Measurements from ENCODE around the gene ESPNL.

Gene ESPNL

GRCh38 chr2:238172439-238172838, 72.3 kb downstream of the ESPNL start:
- 94 to 96% methylated on average over 14 of the region's 14 CpGs for WGBS, 2 experiments (ENCODE audit: insufficient coverage in 2 of 2)
- H3K36me3 ChIP-seq (ENCODE audit: control insufficient read depth, insufficient read depth, low read length): peaks cover 86% of the 10 kb centered on the region

GRCh38 chr2:238173692-238174091, 73.6 kb downstream of the ESPNL start:
- H3K27ac ChIP-seq (ENCODE audit: low read depth, low read length, severe bottlenecking): no peak overlapping the region
- peaks cover 88% of the 10 kb centered on the region for H3K36me3 ChIP-seq (ENCODE audit: control insufficient read depth, insufficient read depth, low read length)
- peaks cover 21% of the 10 kb centered on the region for H3K4me1 ChIP-seq (ENCODE audit: control insufficient read depth, insufficient read depth, low read length, poor library complexity, severe bottlenecking)
- H3K9me3 ChIP-seq (ENCODE audit: control insufficient read depth, low read length): no peaks in the 10 kb centered on the region
- 83% methylated on average over 1 of the region's 2 CpGs; no CpG with 5 or more reads in 1 of the 2 experiments for WGBS, 2 experiments (ENCODE audit: insufficient coverage in 2 of 2)
- H3K4me3 ChIP-seq (ENCODE audit: extremely low read depth, insufficient read depth, low read length, poor library complexity, severe bottlenecking): no peak overlapping the region

More at GRCh38 chr2:238172439-238172838, 72.3 kb downstream of the ESPNL start:
- Histone ChIP-seq H3K4me3 (ENCODE audit: extremely low read depth, insufficient read depth, low read length, poor library complexity, severe bottlenecking) (no peak overlapping the region), H3K4me1 (ENCODE audit: control insufficient read depth, insufficient read depth, low read length, poor library complexity, severe bottlenecking) (peaks cover 21% of the 10 kb centered on the region), H3K9me3 (ENCODE audit: control insufficient read depth, low read length) (no peaks in the 10 kb centered on the region), H3K27ac (ENCODE audit: low read depth, low read length, severe bottlenecking) (no peak overlapping the region)

GRCh38 chr2:238174291-238174690, 74.2 kb downstream of the ESPNL start:
- H3K4me1 ChIP-seq (ENCODE audit: control insufficient read depth, insufficient read depth, low read length, poor library complexity, severe bottlenecking): peaks cover 17% of the 10 kb centered on the region
- H3K4me3 ChIP-seq (ENCODE audit: extremely low read depth, insufficient read depth, low read length, poor library complexity, severe bottlenecking): no peak overlapping the region
- no peaks in the 10 kb centered on the region for H3K9me3 ChIP-seq (ENCODE audit: control insufficient read depth, low read length)
- no peak overlapping the region for H3K27ac ChIP-seq (ENCODE audit: low read depth, low read length, severe bottlenecking)
- H3K36me3 ChIP-seq (ENCODE audit: control insufficient read depth, insufficient read depth, low read length): peaks cover 88% of the 10 kb centered on the region
- WGBS, 2 experiments (ENCODE audit: insufficient coverage in 2 of 2): 96 to 98% methylated on average over 8 of the region's 8 CpGs

GRCh38 chr2:238174701-238175100, 74.6 kb downstream of the ESPNL start:
- Histone ChIP-seq H3K27ac (ENCODE audit: low read depth, low read length, severe bottlenecking) (no peak overlapping the region), H3K4me3 (ENCODE audit: extremely low read depth, insufficient read depth, low read length, poor library complexity, severe bottlenecking) (no peak overlapping the region), H3K36me3 (ENCODE audit: control insufficient read depth, insufficient read depth, low read length) (peaks cover 88% of the 10 kb centered on the region), H3K9me3 (ENCODE audit: control insufficient read depth, low read length) (no peaks in the 10 kb centered on the region), H3K4me1 (ENCODE audit: control insufficient read depth, insufficient read depth, low read length, poor library complexity, severe bottlenecking) (peaks cover 13% of the 10 kb centered on the region)
- 95 to 97% methylated on average over 2 to 3 of the region's 3 CpGs for WGBS, 2 experiments (ENCODE audit: insufficient coverage in 2 of 2)

GRCh38 chr2:238176613-238177012, 76.5 kb downstream of the ESPNL start:
- no peak overlapping the region for H3K27ac ChIP-seq (ENCODE audit: low read depth, low read length, severe bottlenecking)
- H3K4me3 ChIP-seq (ENCODE audit: extremely low read depth, insufficient read depth, low read length, poor library complexity, severe bottlenecking): no peak overlapping the region
- peaks cover 94% of the 10 kb centered on the region for H3K36me3 ChIP-seq (ENCODE audit: control insufficient read depth, insufficient read depth, low read length)

GRCh38 chr2:238180554-238180953, 80.4 kb downstream of the ESPNL start:
- Histone ChIP-seq H3K4me3 (ENCODE audit: extremely low read depth, insufficient read depth, low read length, poor library complexity, severe bottlenecking) (no peak overlapping the region), H3K4me1 (ENCODE audit: control insufficient read depth, insufficient read depth, low read length, poor library complexity, severe bottlenecking) (no peaks in the 10 kb centered on the region), H3K36me3 (ENCODE audit: control insufficient read depth, insufficient read depth, low read length) (peaks cover 95% of the 10 kb centered on the region), H3K27ac (ENCODE audit: low read depth, low read length, severe bottlenecking) (no peak overlapping the region), H3K9me3 (ENCODE audit: control insufficient read depth, low read length) (no peaks in the 10 kb centered on the region)
- WGBS, 2 experiments (ENCODE audit: insufficient coverage in 2 of 2): 90 to 94% methylated on average over 3 to 5 of the region's 5 CpGs

More at GRCh38 chr2:238176613-238177012, 76.5 kb downstream of the ESPNL start:
- no peaks in the 10 kb centered on the region for H3K4me1 ChIP-seq (ENCODE audit: control insufficient read depth, insufficient read depth, low read length, poor library complexity, severe bottlenecking)
- no peaks in the 10 kb centered on the region for H3K9me3 ChIP-seq (ENCODE audit: control insufficient read depth, low read length)

- Histone ChIP-seq H3K36me3 (ENCODE audit: control insufficient read depth, insufficient read depth, low read length) (peaks cover 100% of the 10 kb centered on the region), H3K4me3 (ENCODE audit: extremely low read depth, insufficient read depth, low read length, poor library complexity, severe bottlenecking) (no peak overlapping the region), H3K4me1 (ENCODE audit: control insufficient read depth, insufficient read depth, low read length, poor library complexity, severe bottlenecking) (no peaks in the 10 kb centered on the region), H3K9me3 (ENCODE audit: control insufficient read depth, low read length) (no peaks in the 10 kb centered on the region), H3K27ac (ENCODE audit: low read depth, low read length, severe bottlenecking) (no peak overlapping the region)
- 94 to 95% methylated on average over 6 of the region's 6 CpGs for WGBS, 2 experiments (ENCODE audit: insufficient coverage in 2 of 2)
Observed at GRCh38 chr2:238182362-238182761, 82.2 kb downstream of the ESPNL start.
